ENCODE results near the gene RBP2. TPM values are rescaled to one million over a fixed set of nuclear protein-coding genes. Genes with fewer than 3 reads are reported as not detected.

Gene RBP2
- total and polyA plus RNA-seq, 10 of the 15 experiments (the other 5 are each of a cell fraction or from before 2014, with no cell fraction given): not detected

- no peak overlapping the region for H3K4me3 ChIP-seq
- H3K79me2 ChIP-seq (ENCODE audit: control insufficient read depth, insufficient read depth, low read length): no peaks in the 10 kb centered on the region
- no peak overlapping the region for H2AFZ ChIP-seq (ENCODE audit: control insufficient read depth, low read depth, low read length)
- H3K4me1 ChIP-seq (ENCODE audit: control insufficient read depth, insufficient read depth, low read length): no peaks in the 10 kb centered on the region
- BruUV-seq (replicated peaks): no TSS peak
- RAD21 ChIA-PET (ENCODE audit: unreplicated experiment): interaction anchor here (1.0 kb wide), 1 partner anchor 136 kb away, joined by 4 read pairs; no protein-coding TSS in a partner anchor
- intact Hi-C loops (cut with micrococcal nuclease; ENCODE audit: unreplicated experiment) (loop anchor here (5.0 kb wide), 2 partner anchors 776 to 1436 kb away; no protein-coding TSS in a partner anchor), in situ Hi-C loops (cut with MboI) (loop anchor here (25.0 kb wide), 1 partner anchor 1436 kb away; no protein-coding TSS in a partner anchor)
- POLR2A ChIA-PET: no interaction called here
- CTCF ChIA-PET: interaction anchor here (1.0 to 1.9 kb wide), 5 partner anchors 14 to 1438 kb away, joined by 3 to 7 read pairs (median 4); no protein-coding TSS in a partner anchor
- H3K4me2 ChIP-seq (ENCODE audit: control insufficient read depth, insufficient read depth): no peak overlapping the region
- no peak for ATAC-seq
- WGBS (ENCODE audit: insufficient coverage, insufficient replicate concordance, low lambda C conversion rate, missing lambda C conversion rate): 74% methylated on average over 5 of the region's 5 CpGs
- H3K36me3 ChIP-seq (ENCODE audit: control insufficient read depth in 2 of 2, insufficient read depth in 2 of 2, low read length in 1 of 2): no peaks in the 10 kb centered on the region; a peak in 1 of 4 replicates
- H3K9ac ChIP-seq (ENCODE audit: control insufficient read depth, insufficient read depth, low read length): no peak overlapping the region
- H3K27ac ChIP-seq (ENCODE audit: control insufficient read depth, insufficient read depth): no peak overlapping the region
- no peaks in the 10 kb centered on the region for H3K27me3 ChIP-seq (replicated peaks in 1 of 2; ENCODE audit: control insufficient read depth in 2 of 2, insufficient read depth in 2 of 2, low read length in 1 of 2)
- SMC1A ChIA-PET (ENCODE audit: uncharacterized antibody, unreplicated experiment): interaction anchor here (1.1 to 1.5 kb wide), 3 partner anchors 93 to 1727 kb away, joined by 3 to 5 read pairs (median 3); no protein-coding TSS in a partner anchor
- H4K20me1 ChIP-seq (ENCODE audit: control insufficient read depth, insufficient read depth): no peaks in the 10 kb centered on the region
- no peaks in the 10 kb centered on the region for H3K9me3 ChIP-seq (replicated peaks; ENCODE audit: control insufficient read depth, insufficient read depth, low read length)
- no peak for FAIRE-seq
- no peak for DNase-seq (ENCODE audit: low read depth, low spot score)
- TF ChIP-seq RFX5 (IDR thresholded peaks at IDR 0.05; ENCODE audit: low read depth, low read length): no peak
- no peak for TF ChIP-seq USF2 (IDR thresholded peaks at IDR 0.05; ENCODE audit: borderline replicate concordance, low read depth, low read length)
- TF ChIP-seq SUPT20H (IDR thresholded peaks at IDR 0.05; ENCODE audit: borderline replicate concordance, control insufficient read depth, low read depth, low read length): no peak
- TF ChIP-seq TAF1 (IDR thresholded peaks at IDR 0.05; ENCODE audit: borderline replicate concordance, low read depth, low read length): no peak
- no peak for TF ChIP-seq IRF4 (IDR thresholded peaks at IDR 0.05; ENCODE audit: low read depth, low read length)
- no peak for TF ChIP-seq MYC (IDR thresholded peaks at IDR 0.05; ENCODE audit: insufficient read depth, insufficient read length, insufficient replicate concordance, low read length, severe bottlenecking)
- no peak for TF ChIP-seq NFXL1 (IDR thresholded peaks at IDR 0.05; ENCODE audit: borderline replicate concordance)
- no peak for TF ChIP-seq ZBED1 (IDR thresholded peaks at IDR 0.05; ENCODE audit: borderline replicate concordance)
- no peak for TF ChIP-seq KDM1A (IDR thresholded peaks at IDR 0.05; ENCODE audit: borderline replicate concordance)
- TF ChIP-seq SP1 (IDR thresholded peaks at IDR 0.05; ENCODE audit: low read depth, low read length): no peak
- no peak for TF ChIP-seq CTCF (IDR thresholded peaks at IDR 0.05 in 2 of 3, conservative IDR thresholded peaks at IDR 0.05 in 1 of 3; ENCODE audit: control insufficient read depth in 2 of 3, extremely low read depth in 1 of 3, insufficient read depth in 1 of 3, low read depth in 3 of 3, low read length in 3 of 3)
- TF ChIP-seq MLLT1 (IDR thresholded peaks at IDR 0.05): no peak
- TF ChIP-seq PRDM15 (CRISPR knock-in tag; IDR thresholded peaks at IDR 0.05): no peak
- TF ChIP-seq BRCA1 (IDR thresholded peaks at IDR 0.05; ENCODE audit: low read depth, low read length): no peak
- no peak for TF ChIP-seq MTA3 (IDR thresholded peaks at IDR 0.05; ENCODE audit: borderline replicate concordance, low read length)
Observed at GRCh38 chr3:139425745-139426400, 50.4 kb downstream of the RBP2 start.

Measured in GM12878 (cell line).